C4-2B (cell line): Measurements from ENCODE around the gene GCK.

Source experiments
- CTCF ChIP-seq: fragments of 450-650 bp; conservative IDR thresholded peaks from 2 replicates; pipeline ENCODE4 v1.5.1; 2017; ENCODE audit warnings: mild to moderate bottlenecking
- ZFX ChIP-seq: fragments of 450-650 bp; IDR thresholded peaks from 2 replicates; pipeline ENCODE4 v1.6.1; 2017

- TF ChIP-seq CTCF (no peak), ZFX (no peak)
Observed at GRCh38 chr7:44094883-44095592, 94.2 kb downstream of the GCK start.
